ENCODE results near the gene SKAP1. TPM values are rescaled to one million over a fixed set of nuclear protein-coding genes. Genes with fewer than 3 reads are reported as not detected.

SKAP1 gene
- total RNA-seq, 1 experiment from 2014 or later, result 0.31 TPM

DNA sequence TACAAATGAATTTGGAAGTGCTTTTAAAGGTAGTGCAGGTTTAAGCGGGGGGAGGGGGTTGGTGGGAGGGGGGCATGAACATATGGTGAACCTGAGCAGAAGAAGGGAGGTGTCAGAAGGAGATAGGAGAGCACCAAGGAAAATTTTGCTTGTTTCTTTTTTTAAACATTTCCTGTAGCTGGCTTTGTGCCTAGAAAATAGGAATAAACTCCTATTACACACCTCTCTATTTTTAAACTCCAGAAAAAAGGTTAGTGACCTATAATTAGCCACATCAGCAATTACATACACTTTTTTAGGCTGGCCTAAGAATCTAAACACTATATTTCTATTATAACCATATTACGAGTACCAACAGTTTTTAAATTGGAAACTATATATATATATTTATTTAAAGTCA is 159.1 kb downstream of the SKAP1 start:
- no peaks in the 10 kb centered on the region for H3K36me3 ChIP-seq (ENCODE audit: low read depth)
- ChIA-PET CTCF (interaction anchor here (0.7 kb wide), 1 partner anchor 364 kb away, joined by 3 read pairs; no protein-coding TSS in a partner anchor), POLR2A (ENCODE audit: unreplicated experiment) (no interaction called here)
- intact Hi-C loops (cut with micrococcal nuclease; ENCODE audit: unreplicated experiment), result no loop called here
- no peaks in the 10 kb centered on the region for H3K27me3 ChIP-seq (ENCODE audit: insufficient read depth, low read depth)
- H3K79me2 ChIP-seq (ENCODE audit: low read depth), result no peaks in the 10 kb centered on the region
- H2AFZ ChIP-seq, result no peak overlapping the region
- no peak for DNase-seq
- H3K4me2 ChIP-seq, result no peak overlapping the region
- no peak overlapping the region for H3K27ac ChIP-seq
- H3K4me1 ChIP-seq (replicated peaks; ENCODE audit: insufficient read depth), result peaks cover 5% of the 10 kb centered on the region; the same call in 1 of the 2 replicates
- no peaks in the 10 kb centered on the region for H3K9me3 ChIP-seq (ENCODE audit: insufficient read depth, low read depth)
- no peak overlapping the region for H3K4me3 ChIP-seq
- no peaks in the 10 kb centered on the region for H3K9me2 ChIP-seq (ENCODE audit: insufficient read depth)
- no peaks in the 10 kb centered on the region for H4K20me1 ChIP-seq (ENCODE audit: insufficient read depth)
- no TSS peak for BruUV-seq (replicated peaks)
- TF ChIP-seq, protein P1, sequence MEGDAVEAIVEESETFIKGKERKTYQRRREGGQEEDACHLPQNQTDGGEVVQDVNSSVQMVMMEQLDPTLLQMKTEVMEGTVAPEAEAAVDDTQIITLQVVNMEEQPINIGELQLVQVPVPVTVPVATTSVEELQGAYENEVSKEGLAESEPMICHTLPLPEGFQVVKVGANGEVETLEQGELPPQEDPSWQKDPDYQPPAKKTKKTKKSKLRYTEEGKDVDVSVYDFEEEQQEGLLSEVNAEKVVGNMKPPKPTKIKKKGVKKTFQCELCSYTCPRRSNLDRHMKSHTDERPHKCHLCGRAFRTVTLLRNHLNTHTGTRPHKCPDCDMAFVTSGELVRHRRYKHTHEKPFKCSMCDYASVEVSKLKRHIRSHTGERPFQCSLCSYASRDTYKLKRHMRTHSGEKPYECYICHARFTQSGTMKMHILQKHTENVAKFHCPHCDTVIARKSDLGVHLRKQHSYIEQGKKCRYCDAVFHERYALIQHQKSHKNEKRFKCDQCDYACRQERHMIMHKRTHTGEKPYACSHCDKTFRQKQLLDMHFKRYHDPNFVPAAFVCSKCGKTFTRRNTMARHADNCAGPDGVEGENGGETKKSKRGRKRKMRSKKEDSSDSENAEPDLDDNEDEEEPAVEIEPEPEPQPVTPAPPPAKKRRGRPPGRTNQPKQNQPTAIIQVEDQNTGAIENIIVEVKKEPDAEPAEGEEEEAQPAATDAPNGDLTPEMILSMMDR (conservative IDR thresholded peaks at IDR 0.05), result no peak
- no peak for TF ChIP-seq EZH2 (IDR thresholded peaks at IDR 0.05; ENCODE audit: low read depth)
- H3F3A ChIP-seq (ENCODE audit: insufficient read depth, low read depth), result no peaks in the 10 kb centered on the region

DNA sequence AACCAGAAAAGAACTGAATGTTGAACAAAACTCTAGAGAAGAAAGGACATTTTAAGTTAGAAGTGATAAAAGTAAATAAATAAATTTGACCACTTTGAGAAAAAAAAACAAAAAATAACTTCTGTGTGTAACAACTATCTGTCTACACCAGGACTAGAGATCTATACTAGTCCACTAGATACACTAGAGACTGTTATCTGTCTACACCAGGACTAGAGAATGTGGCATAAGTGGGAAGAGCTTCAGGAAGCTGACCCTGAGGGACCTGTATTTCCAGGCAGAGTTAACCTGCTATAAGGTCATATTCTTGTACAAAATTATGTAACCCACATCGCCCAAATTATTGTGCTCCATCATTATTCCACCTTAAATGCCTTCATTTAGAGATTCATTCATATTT is 160.8 kb downstream of the SKAP1 start:
- Histone ChIP-seq H3F3A (ENCODE audit: insufficient read depth, low read depth) (peaks cover 8% of the 10 kb centered on the region), H3K36me3 (ENCODE audit: low read depth) (no peaks in the 10 kb centered on the region), H3K4me2 (no peak overlapping the region), H3K27ac (no peak overlapping the region), H3K9me3 (ENCODE audit: insufficient read depth, low read depth) (no peaks in the 10 kb centered on the region), H3K4me3 (no peak overlapping the region), H3K79me2 (ENCODE audit: low read depth) (no peaks in the 10 kb centered on the region), H3K27me3 (ENCODE audit: insufficient read depth, low read depth) (no peaks in the 10 kb centered on the region), H2AFZ (no peak overlapping the region), H3K9me2 (ENCODE audit: insufficient read depth) (no peaks in the 10 kb centered on the region), H4K20me1 (ENCODE audit: insufficient read depth) (no peaks in the 10 kb centered on the region), H3K4me1 (replicated peaks; ENCODE audit: insufficient read depth) (peaks cover 15% of the 10 kb centered on the region)
- DNase-seq, result no peak
- ChIA-PET POLR2A (ENCODE audit: unreplicated experiment) (no interaction called here), CTCF (interaction anchor here (0.7 kb wide), 1 partner anchor 83 kb away, joined by 3 read pairs; no protein-coding TSS in a partner anchor)
- intact Hi-C loops (cut with micrococcal nuclease; ENCODE audit: unreplicated experiment), result no loop called here
- TF ChIP-seq EZH2 (IDR thresholded peaks at IDR 0.05; ENCODE audit: low read depth), result no peak
- TF ChIP-seq, protein P1 (conservative IDR thresholded peaks at IDR 0.05), result no peak
- no TSS peak for BruUV-seq (replicated peaks)

DNA sequence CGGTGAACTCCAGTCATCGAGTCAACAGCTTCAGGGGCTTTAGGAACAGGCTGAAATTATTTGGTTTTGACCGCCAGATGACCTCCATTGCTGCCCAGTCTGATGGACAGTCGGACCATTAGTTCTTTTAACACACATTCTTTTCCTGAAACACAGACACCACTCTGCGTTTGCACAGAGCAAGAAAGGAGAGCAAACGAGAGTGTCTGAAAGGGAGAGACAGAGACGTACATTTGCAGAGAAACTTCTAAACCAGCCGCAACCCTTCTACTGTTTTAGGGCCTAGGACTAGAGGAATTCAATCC is 166.3 kb downstream of the SKAP1 start:
- no TSS peak for BruUV-seq (replicated peaks)
- intact Hi-C loops (cut with micrococcal nuclease; ENCODE audit: unreplicated experiment), result no loop called here

More for the DNA sequence above, 166.3 kb downstream of the SKAP1 start:
- TF ChIP-seq, protein P1 (conservative IDR thresholded peaks at IDR 0.05), result no peak
- TF ChIP-seq EZH2 (IDR thresholded peaks at IDR 0.05; ENCODE audit: low read depth), result no peak
- H3K36me3 ChIP-seq (ENCODE audit: low read depth), result no peaks in the 10 kb centered on the region
- no peak overlapping the region for H3K4me3 ChIP-seq
- H4K20me1 ChIP-seq (ENCODE audit: insufficient read depth), result no peaks in the 10 kb centered on the region
- H3K9me2 ChIP-seq (ENCODE audit: insufficient read depth), result no peaks in the 10 kb centered on the region
- no peak for DNase-seq
- H2AFZ ChIP-seq, result no peak overlapping the region
- H3F3A ChIP-seq (ENCODE audit: insufficient read depth, low read depth), result peaks cover 8% of the 10 kb centered on the region
- no peaks in the 10 kb centered on the region for H3K79me2 ChIP-seq (ENCODE audit: low read depth)
- ChIA-PET POLR2A (ENCODE audit: unreplicated experiment) (interaction anchor here (0.7 kb wide), 1 partner anchor 224 kb away, joined by 6 read pairs; no protein-coding TSS in a partner anchor), CTCF (interaction anchor here (0.6 to 1.0 kb wide), 2 partner anchors 9 to 55 kb away, joined by 3 to 4 read pairs; no protein-coding TSS in a partner anchor)
- H3K27me3 ChIP-seq (ENCODE audit: insufficient read depth, low read depth), result no peaks in the 10 kb centered on the region
- no peaks in the 10 kb centered on the region for H3K9me3 ChIP-seq (ENCODE audit: insufficient read depth, low read depth)
- no peak overlapping the region for H3K27ac ChIP-seq
- no peak overlapping the region for H3K4me2 ChIP-seq
- H3K4me1 ChIP-seq (replicated peaks; ENCODE audit: insufficient read depth), result peaks cover 22% of the 10 kb centered on the region
